HL-60/S4 treated with phorbol 12-myristate 13-acetate at 8.2 ng/mL for 4 days and 3 days (cell line): ENCODE measurements around the gene ISYNA1.

Experiments used
- in situ Hi-C: fragments of 300-500 bp; cut with MboI; formaldehyde crosslinking; loops from 2 replicates; pipeline ENCODE4 v1.15.0; 2022; ENCODE audit warnings: low sequenced_read_pairs

Gene ISYNA1

GRCh38 chr19:18399008-18399407 lies 38.9 kb downstream of the ISYNA1 start:
- in situ Hi-C loops, result no loop called here

DNA sequence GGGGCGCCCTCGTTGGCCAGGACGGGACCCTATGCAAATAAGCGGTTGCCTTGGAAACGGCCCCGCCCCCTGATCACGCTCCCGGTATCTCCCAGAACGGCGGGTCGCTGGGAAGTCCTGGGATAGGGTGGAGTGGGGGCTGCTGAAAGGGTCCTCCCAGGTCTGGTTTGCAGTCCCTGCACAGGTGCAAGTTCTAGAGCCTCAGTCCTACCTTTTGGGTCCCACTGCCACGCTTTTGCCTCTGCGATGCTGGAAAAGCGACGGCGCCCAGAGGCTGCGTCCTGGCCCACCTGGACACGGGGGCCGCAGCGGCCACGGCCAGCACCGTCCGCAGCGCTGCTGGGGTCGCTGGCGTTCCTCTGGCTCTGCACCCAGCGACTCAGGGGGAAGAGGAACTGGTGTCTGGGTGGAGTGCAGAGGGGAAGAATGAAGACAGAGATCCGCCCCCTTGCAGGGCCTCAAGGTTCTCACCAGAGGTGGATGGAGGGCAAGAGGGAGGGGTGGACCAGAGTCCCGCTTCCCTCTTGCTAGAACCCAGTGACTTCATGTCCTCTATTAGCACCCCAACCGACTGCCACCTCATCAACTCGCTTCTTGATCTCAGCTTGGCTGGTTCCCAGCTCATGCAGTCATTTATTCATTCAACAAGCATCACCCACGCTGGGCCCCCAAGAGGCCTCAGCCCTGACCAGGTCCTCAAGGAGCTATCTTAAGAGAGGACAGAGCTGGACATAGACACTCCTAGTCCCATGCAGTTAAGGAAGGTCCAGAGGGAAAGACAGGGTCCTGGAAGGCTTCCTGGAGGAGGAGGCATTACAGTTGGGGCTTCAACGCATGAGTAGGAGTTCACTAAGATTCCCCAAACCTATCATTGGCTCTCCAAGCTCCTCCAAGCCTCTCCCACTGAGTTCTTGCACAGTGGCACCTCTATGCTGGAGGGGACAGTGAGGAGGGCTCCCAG lies 40.4 kb downstream of the ISYNA1 start, which contains the start of gene LRRC25:
TSS of gene LRRC25 (minus strand) at position 381 of the 961 bp plus-strand sequence. CDS start 659 bp downstream, outside the sequence.
- in situ Hi-C loops, result no loop called here

- in situ Hi-C loops, result no loop called here
Measured at GRCh38 chr19:18396471-18397241, 41.3 kb downstream of the ISYNA1 start.

GRCh38 chr19:18393836-18394235 lies 44.1 kb downstream of the ISYNA1 start:
- in situ Hi-C loops, result no loop called here

DNA sequence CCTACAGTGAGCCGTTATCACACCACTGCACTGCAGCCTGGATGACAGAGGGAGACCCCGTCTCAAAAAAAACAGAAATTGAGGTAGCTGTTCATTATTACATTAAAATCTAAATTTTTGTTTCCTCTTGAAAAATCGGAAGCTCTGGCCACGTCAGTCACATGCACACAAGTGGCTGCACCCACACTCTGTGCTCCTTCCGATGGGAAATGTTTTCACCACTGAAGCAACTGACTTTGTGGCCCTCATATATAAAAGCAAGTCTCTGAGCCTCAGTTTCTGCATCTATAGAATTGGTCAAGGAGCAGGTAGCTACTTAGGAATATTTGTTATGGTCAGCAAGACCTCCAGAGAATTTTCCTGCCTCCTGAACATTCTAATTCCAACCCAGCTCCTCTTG lies 45.0 kb downstream of the ISYNA1 start:
- in situ Hi-C loops, result no loop called here

DNA sequence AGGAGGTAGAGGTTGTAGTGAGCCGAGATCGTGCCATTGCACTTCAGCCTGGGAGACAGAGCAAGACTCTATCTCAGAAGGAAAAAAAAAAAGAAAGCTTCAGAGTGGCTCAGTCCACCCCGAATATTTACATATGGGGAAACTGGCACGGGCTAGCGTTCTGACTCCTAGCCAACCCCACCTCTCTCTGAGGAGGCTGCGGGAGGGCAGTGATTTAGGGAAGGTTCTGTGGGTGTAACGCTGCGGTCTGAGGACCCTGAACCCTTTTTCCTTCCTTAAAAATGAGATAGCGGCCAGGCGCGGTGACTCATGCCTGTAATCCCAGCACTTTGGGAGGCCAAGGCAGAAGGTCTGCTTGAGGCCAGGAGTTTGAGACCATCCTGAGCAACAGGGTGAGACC lies 45.5 kb downstream of the ISYNA1 start:
- in situ Hi-C loops, result no loop called here

DNA sequence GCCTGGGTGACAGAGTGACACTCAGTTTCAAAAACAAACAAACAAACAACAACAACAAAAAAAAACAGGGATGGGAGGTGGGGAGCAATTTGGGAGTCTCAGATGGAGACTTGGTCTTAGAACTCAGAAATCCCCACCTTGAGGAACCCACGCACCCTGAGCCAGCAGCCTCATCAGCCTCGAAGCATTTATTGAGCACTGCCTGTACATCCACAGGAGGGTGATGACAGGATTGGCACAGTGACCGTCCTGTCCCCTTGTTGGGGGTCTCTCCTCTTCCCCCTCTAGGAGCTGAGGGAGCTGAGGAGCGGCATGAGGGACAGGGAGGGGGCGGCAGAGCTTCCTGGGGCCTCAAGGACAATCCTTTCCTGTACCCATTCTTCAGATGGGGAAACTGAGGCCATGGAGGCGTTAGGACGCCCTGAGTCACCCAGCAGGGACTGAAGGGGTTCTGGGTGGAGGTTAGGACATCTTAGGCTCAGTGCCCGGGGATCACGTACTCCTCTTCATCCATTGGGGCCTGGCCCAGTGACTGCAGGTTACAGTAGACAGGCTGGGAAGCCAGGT lies 46.3 kb downstream of the ISYNA1 start:
- in situ Hi-C loops, result no loop called here

DNA sequence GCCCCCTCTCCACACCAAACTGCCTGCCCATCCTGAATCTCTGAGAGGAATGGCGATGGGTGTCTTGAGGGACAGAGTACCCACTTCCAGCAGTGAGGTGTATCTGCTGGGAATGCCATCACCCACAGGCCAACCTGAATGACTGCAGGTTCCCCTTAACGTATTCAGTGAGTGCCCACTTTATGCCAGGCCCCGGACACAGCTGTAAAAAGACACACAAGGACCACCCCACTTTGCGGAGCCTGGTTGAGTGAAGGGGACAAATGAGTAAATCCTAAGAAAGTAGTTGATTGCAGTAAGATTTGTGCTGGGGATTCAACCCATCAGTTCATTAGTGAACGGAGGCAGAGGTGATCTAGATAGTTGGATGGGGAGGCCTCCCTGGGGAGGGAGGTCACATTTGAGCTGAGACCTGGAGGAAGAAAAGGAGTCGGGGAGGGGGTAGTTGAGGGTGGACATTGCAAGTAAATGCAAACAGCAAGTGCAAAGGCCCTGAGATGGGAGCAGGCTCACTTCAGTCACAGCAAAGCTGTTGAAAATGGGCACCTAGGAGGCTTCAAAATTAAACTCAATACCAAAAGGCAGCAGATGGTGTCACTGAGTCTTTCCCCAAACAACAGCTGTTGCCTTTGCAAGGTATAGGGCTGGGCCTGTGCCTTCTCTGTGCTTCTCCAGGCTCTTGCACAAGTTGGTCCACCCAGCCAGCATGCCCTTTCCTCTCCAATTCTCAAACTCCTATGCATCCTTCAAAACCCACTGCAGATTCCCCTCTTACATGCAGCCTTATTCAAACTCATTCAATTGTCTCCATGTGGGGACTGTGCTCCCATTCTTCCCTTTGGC lies 47.6 kb downstream of the ISYNA1 start:
- in situ Hi-C loops, result no loop called here

DNA sequence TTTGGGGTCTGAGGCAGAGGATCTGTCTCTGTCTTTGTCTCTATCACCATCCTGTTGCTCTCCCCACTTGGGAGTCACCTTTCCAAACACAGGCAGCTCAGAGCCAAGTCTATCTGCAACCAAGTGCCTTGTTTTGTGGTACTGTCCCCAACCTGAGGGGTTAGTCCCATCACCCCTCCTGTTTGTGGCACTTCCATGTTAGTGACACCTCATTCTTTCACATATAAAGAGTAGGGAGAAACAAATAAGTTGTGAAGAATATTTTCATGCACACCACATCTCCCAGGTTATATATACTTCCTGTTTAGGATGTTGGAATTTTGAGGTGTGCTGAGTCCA lies 48.2 kb downstream of the ISYNA1 start:
- in situ Hi-C loops, result no loop called here

GRCh38 chr19:18388960-18389725 lies 48.8 kb downstream of the ISYNA1 start:
- in situ Hi-C loops, result no loop called here

- in situ Hi-C loops, result no loop called here
Measured at GRCh38 chr19:18388100-18388959, 49.6 kb downstream of the ISYNA1 start.

- in situ Hi-C loops, result no loop called here
Measured at GRCh38 chr19:18386543-18387271, 51.2 kb downstream of the ISYNA1 start.

DNA sequence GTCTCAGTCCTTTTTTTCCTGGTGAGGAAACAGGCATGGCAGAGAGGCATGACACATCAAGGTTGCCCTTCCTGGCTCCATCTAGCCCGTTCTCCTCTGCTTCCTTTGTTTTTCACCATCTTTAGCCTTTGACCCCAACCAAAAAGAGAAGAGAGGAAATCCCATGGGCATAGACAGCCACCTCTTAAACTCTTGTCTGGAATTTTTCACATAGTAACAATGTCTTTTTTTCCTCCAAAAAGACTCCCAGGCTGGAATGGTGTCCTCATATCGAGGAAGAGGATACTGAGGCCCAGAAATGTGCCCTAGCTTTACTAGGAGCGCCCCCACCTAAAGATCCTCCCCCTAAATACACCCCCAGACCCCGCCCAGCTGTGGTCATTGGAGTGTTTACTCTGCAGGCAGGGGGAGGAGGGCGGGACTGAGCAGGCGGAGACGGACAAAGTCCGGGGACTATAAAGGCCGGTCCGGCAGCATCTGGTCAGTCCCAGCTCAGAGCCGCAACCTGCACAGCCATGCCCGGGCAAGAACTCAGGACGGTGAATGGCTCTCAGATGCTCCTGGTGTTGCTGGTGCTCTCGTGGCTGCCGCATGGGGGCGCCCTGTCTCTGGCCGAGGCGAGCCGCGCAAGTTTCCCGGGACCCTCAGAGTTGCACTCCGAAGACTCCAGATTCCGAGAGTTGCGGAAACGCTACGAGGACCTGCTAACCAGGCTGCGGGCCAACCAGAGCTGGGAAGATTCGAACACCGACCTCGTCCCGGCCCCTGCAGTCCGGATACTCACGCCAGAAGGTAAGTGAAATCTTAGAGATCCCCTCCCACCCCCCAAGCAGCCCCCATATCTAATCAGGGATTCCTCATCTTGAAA lies 52.0 kb downstream of the ISYNA1 start, which contains the start of gene GDF15:
TSS of gene GDF15 (plus strand) at position 484 of the 868 bp plus-strand sequence. CDS start at position 516, 32 bp downstream.
- in situ Hi-C loops, result no loop called here

- in situ Hi-C loops, result no loop called here
Measured at GRCh38 chr19:18385359-18385674, 52.6 kb downstream of the ISYNA1 start.

GRCh38 chr19:18384775-18385174 lies 53.2 kb downstream of the ISYNA1 start:
- in situ Hi-C loops, result no loop called here
